MM.1S (cell line): Measurements from ENCODE around the gene CXCR1.

Experiments used
- EZH2phosphoT487 ChIP-seq: fragments of 300-600 bp; sonication (generic); IDR thresholded peaks from 2 replicates; pipeline ENCODE4 v1.6.1; 2018; ENCODE audit warnings: antibody characterized with exemption, low read length
- TF ChIP-seq, protein P1 (sequence below): fragments of 300-600 bp; sonication (generic); IDR thresholded peaks from 2 replicates; pipeline ENCODE4 v1.5.1; 2016; ENCODE audit warnings: antibody characterized with exemption, low read length, mixed read lengths

GRCh38 chr2:218168635-218169462, 2.1 kb upstream of the CXCR1 start:
- TF ChIP-seq, protein P1, sequence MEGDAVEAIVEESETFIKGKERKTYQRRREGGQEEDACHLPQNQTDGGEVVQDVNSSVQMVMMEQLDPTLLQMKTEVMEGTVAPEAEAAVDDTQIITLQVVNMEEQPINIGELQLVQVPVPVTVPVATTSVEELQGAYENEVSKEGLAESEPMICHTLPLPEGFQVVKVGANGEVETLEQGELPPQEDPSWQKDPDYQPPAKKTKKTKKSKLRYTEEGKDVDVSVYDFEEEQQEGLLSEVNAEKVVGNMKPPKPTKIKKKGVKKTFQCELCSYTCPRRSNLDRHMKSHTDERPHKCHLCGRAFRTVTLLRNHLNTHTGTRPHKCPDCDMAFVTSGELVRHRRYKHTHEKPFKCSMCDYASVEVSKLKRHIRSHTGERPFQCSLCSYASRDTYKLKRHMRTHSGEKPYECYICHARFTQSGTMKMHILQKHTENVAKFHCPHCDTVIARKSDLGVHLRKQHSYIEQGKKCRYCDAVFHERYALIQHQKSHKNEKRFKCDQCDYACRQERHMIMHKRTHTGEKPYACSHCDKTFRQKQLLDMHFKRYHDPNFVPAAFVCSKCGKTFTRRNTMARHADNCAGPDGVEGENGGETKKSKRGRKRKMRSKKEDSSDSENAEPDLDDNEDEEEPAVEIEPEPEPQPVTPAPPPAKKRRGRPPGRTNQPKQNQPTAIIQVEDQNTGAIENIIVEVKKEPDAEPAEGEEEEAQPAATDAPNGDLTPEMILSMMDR, result peak; percentile 81
- TF ChIP-seq EZH2phosphoT487, result no peak
